MM.1S (cell line): ENCODE measurements around the gene BMP2K.

Source experiments
- CTCF ChIP-seq: fragments of 300-600 bp; sonication (generic); IDR thresholded peaks from 2 replicates; pipeline ENCODE4 v1.5.1; 2016; ENCODE audit warnings: antibody characterized with exemption, low read length, mixed read lengths
- EZH2 ChIP-seq: fragments of 300-600 bp; sonication (generic); optimal IDR thresholded peaks from 2 replicates; pipeline ENCODE3; 2017; ENCODE audit warnings: low read depth, mild to moderate bottlenecking, antibody characterized with exemption, low read length, mixed read lengths
- EZH2phosphoT487 ChIP-seq: fragments of 300-600 bp; sonication (generic); IDR thresholded peaks from 2 replicates; pipeline ENCODE4 v1.6.1; 2018; ENCODE audit warnings: antibody characterized with exemption, low read length

GRCh38 chr4:78757574-78757973 is 18.6 kb upstream of the BMP2K start:
- TF ChIP-seq CTCF, result no peak
- TF ChIP-seq EZH2, result no peak
- no peak for TF ChIP-seq EZH2phosphoT487
